H1 (cell line): ENCODE data around the gene SNX19. TPM values are rescaled to one million over a fixed set of nuclear protein-coding genes. Genes with fewer than 3 reads are reported as not detected.
A peak's percentile ranks its signal among the peaks of the same experiment; 100 is the strongest.

Experiments used
- CTCF ChIA-PET: fragments of 300-600 bp; sonication (Branson Sonifier 250); formaldehyde crosslinking; loops from one replicate; lab custom pipeline; 2021; ENCODE audit not compliant: partially characterized antibody; lab: Charles Lee
- POLR2A ChIA-PET: fragments of 300-600 bp; sonication (Branson Sonifier 250); formaldehyde crosslinking; loops from one replicate; lab custom pipeline; 2021; ENCODE audit warnings: inconsistent platforms; ENCODE audit not compliant: partially characterized antibody; lab: Charles Lee
- DNase-seq, 2 experiments: peaks; one replicate each; pipeline versions ENCODE4 v3.0.0 to v3.0.0-alpha.2; 2010 to 2022; ENCODE audit warnings: low spot score in 2 of 2, low read depth in 1 of 2, mixed read lengths in 1 of 2
- FAIRE-seq: peaks from 2 replicates; lab custom pipeline; 2011; peaks lifted over from hg19 to GRCh38; lab: Jason Lieb, UNC
- H2AFZ ChIP-seq: 2 replicates; pipeline ENCODE4 v1.8.1; 2012; ENCODE audit warnings: low read length, inconsistent platforms
- H2AK5ac ChIP-seq: 2 replicates; pipeline ENCODE4 v1.6.1; 2013; ENCODE audit warnings: low read depth, low read length
- H2BK120ac ChIP-seq: replicated peaks from 2 replicates; pipeline ENCODE3; 2013; ENCODE audit warnings: low read depth, low read length, inconsistent platforms
- H2BK12ac ChIP-seq: 2 replicates; pipeline ENCODE4 v1.6.1; 2013; ENCODE audit warnings: low read depth, low read length
- H2BK15ac ChIP-seq: 2 replicates; pipeline ENCODE4 v1.6.1; 2013; ENCODE audit warnings: low read length
- H2BK20ac ChIP-seq: 2 replicates; pipeline ENCODE4 v1.6.1; 2013; ENCODE audit warnings: low read length
- H2BK5ac ChIP-seq: 2 replicates; pipeline ENCODE4 v1.6.1; 2013; ENCODE audit warnings: low read depth, low read length
- H3K14ac ChIP-seq: 2 replicates; pipeline ENCODE4 v1.6.1; 2013; ENCODE audit warnings: inconsistent platforms; ENCODE audit not compliant: insufficient read length
- H3K18ac ChIP-seq: 2 replicates; pipeline ENCODE4 v1.6.1; 2013; ENCODE audit warnings: low read length; ENCODE audit errors: extremely low read depth
- H3K23ac ChIP-seq: 2 replicates; pipeline ENCODE4 v1.6.1; 2013; ENCODE audit warnings: inconsistent platforms; ENCODE audit not compliant: insufficient read length
- H3K23me2 ChIP-seq: 2 replicates; pipeline ENCODE4 v1.6.1; 2013; ENCODE audit warnings: low read depth, low read length
- H3K27ac ChIP-seq: 2 replicates; pipeline ENCODE4 v1.6.1; 2011; ENCODE audit warnings: low read depth, low read length, inconsistent platforms
- H3K27me3 ChIP-seq, 4 experiments: replicated peaks in 1 of 4; 1 replicate in 1 of 4; 2 replicates in 3 of 4; pipeline versions ENCODE4 v1.6.1 to v1.8.1; 2011 to 2013; ENCODE audit warnings: low read length in 3 of 4, mild to moderate bottlenecking in 3 of 4, inconsistent platforms in 2 of 4, mixed read lengths in 2 of 4, moderate library complexity in 1 of 4; ENCODE audit not compliant: control insufficient read depth in 3 of 4, insufficient read depth in 3 of 4; ENCODE audit errors: extremely low read depth in 1 of 4
- H3K36me3 ChIP-seq, 4 experiments: 2 replicates each; pipeline versions ENCODE4 v1.6.1 to v1.8.1; 2011 to 2013; ENCODE audit warnings: mild to moderate bottlenecking in 4 of 4, low read length in 3 of 4, moderate library complexity in 2 of 4, control low read depth in 1 of 4, inconsistent platforms in 1 of 4; ENCODE audit not compliant: insufficient read depth in 4 of 4, control insufficient read depth in 2 of 4
- H3K4ac ChIP-seq: replicated peaks from 2 replicates; pipeline ENCODE3; 2013; ENCODE audit warnings: low read length, low read depth, mixed read lengths, inconsistent platforms; ENCODE audit not compliant: insufficient read length
- H3K4me1 ChIP-seq, 4 experiments: replicated peaks in 1 of 4; 1 replicate in 1 of 4; 2 replicates in 3 of 4; pipeline versions ENCODE4 v1.6.1 to v1.8.1; 2011 to 2013; ENCODE audit warnings: low read length in 3 of 4, inconsistent platforms in 2 of 4, mixed read lengths in 1 of 4; ENCODE audit not compliant: insufficient read depth in 4 of 4, control insufficient read depth in 3 of 4
- H3K4me2 ChIP-seq, 2 experiments: 2 replicates each; pipeline versions ENCODE4 v1.6.1 to v1.8.1; 2011 to 2013; ENCODE audit warnings: low read depth in 2 of 2, low read length in 2 of 2, control low read depth in 1 of 2, inconsistent platforms in 1 of 2, mild to moderate bottlenecking in 1 of 2; ENCODE audit not compliant: insufficient read depth in 1 of 2
- H3K4me3 ChIP-seq, 4 experiments: fragments of 200-600, 300-600 bp in 1 of 4; sonication (generic), shearing (Covaris generic), sonication (Bioruptor Twin) in 1 of 4; 2 replicates each; pipeline versions ENCODE4 v1.5.1 to v1.8.1; 2011 to 2016; ENCODE audit warnings: low read length in 4 of 4, low read depth in 3 of 4, control low read depth in 2 of 4, inconsistent platforms in 2 of 4, mild to moderate bottlenecking in 2 of 4, mixed read lengths in 1 of 4, moderate library complexity in 1 of 4; ENCODE audit not compliant: insufficient read depth in 2 of 4; ENCODE audit errors: extremely low read depth in 1 of 4
- H3K56ac ChIP-seq: replicated peaks from 2 replicates; pipeline ENCODE3; 2013; ENCODE audit warnings: low read depth, mild to moderate bottlenecking, mixed read lengths, low read length, inconsistent platforms; ENCODE audit not compliant: insufficient read length
- H3K79me1 ChIP-seq: 2 replicates; pipeline ENCODE4 v1.6.1; 2013; ENCODE audit warnings: low read depth, low read length, control low read depth
- H3K79me2 ChIP-seq, 2 experiments: 2 replicates each; pipeline versions ENCODE4 v1.6.1 to v1.8.1; 2012 to 2013; ENCODE audit warnings: low read length in 2 of 2, mild to moderate bottlenecking in 2 of 2, inconsistent platforms in 1 of 2; ENCODE audit not compliant: insufficient read depth in 2 of 2, control insufficient read depth in 1 of 2
- H3K9ac ChIP-seq, 4 experiments: replicated peaks in 1 of 4; 1 replicate in 1 of 4; 2 replicates in 3 of 4; pipeline versions ENCODE4 v1.6.1 to v1.8.1; 2011 to 2013; ENCODE audit warnings: low read depth in 3 of 4, low read length in 3 of 4, control low read depth in 2 of 4, mild to moderate bottlenecking in 2 of 4, moderate library complexity in 2 of 4, inconsistent platforms in 1 of 4; ENCODE audit errors: extremely low read depth in 1 of 4
- H3K9me3 ChIP-seq, 2 experiments: 2 replicates each; pipeline versions ENCODE4 v1.6.1 to v1.8.1; 2012 to 2013; ENCODE audit warnings: mild to moderate bottlenecking in 2 of 2, moderate library complexity in 2 of 2, control low read depth in 1 of 2, inconsistent platforms in 1 of 2, low read depth in 1 of 2, low read length in 1 of 2, mixed read lengths in 1 of 2; ENCODE audit not compliant: insufficient read depth in 2 of 2
- H4K20me1 ChIP-seq, 2 experiments: replicated peaks in 1 of 2; 2 replicates each; pipeline versions ENCODE3 to v1.8.1; 2011 to 2013; ENCODE audit warnings: inconsistent platforms in 2 of 2, low read length in 2 of 2, mild to moderate bottlenecking in 1 of 2; ENCODE audit not compliant: insufficient read depth in 2 of 2, control insufficient read depth in 1 of 2
- H4K5ac ChIP-seq: 2 replicates; pipeline ENCODE4 v1.6.1; 2013; ENCODE audit warnings: low read length, low read depth, mixed read lengths, inconsistent platforms; ENCODE audit not compliant: insufficient read length
- H4K8ac ChIP-seq: 2 replicates; pipeline ENCODE4 v1.8.0; 2013; ENCODE audit warnings: mild to moderate bottlenecking, moderate library complexity, low read length, inconsistent platforms; ENCODE audit not compliant: insufficient read depth; ENCODE audit errors: extremely low read depth
- H4K91ac ChIP-seq: replicated peaks from 2 replicates; pipeline ENCODE3; 2013; ENCODE audit warnings: low read length, mixed read lengths, inconsistent platforms; ENCODE audit not compliant: insufficient read length
- ASH2L ChIP-seq: fragments of 200-600, 300-600 bp; sonication (generic); IDR thresholded peaks from one replicate; pipeline ENCODE4 v1.7.1; 2017; ENCODE audit warnings: low read length
- EZH2 ChIP-seq: fragments of 200-600 bp; sonication (generic); IDR thresholded peaks from 2 replicates; pipeline ENCODE4 v1.7.1; 2012; ENCODE audit warnings: low read depth, mild to moderate bottlenecking, moderate library complexity, low read length, inconsistent platforms; ENCODE audit not compliant: severe bottlenecking
- FOSL1 ChIP-seq: IDR thresholded peaks from 2 replicates; pipeline ENCODE4 v1.6.1; 2011; ENCODE audit warnings: mild to moderate bottlenecking, low read depth, low read length, moderate library complexity; ENCODE audit not compliant: insufficient read depth
- GTF2F1 ChIP-seq: IDR thresholded peaks from 2 replicates; pipeline ENCODE4 v1.6.1; 2012; ENCODE audit warnings: low read depth, low read length, improper control_type of control experiment, borderline replicate concordance
- MAFK ChIP-seq: IDR thresholded peaks from 2 replicates; pipeline ENCODE4 v1.6.1; 2012; ENCODE audit warnings: low read depth, mild to moderate bottlenecking, improper control_type of control experiment, low read length
- NANOG ChIP-seq: IDR thresholded peaks from 2 replicates; pipeline ENCODE4 v1.6.1; 2011; ENCODE audit warnings: low read length, low read depth, mild to moderate bottlenecking, inconsistent platforms; ENCODE audit not compliant: insufficient read depth, poor library complexity, severe bottlenecking
- TAF1 ChIP-seq: IDR thresholded peaks from 2 replicates; pipeline ENCODE4 v1.6.1; 2011; ENCODE audit warnings: mild to moderate bottlenecking, low read depth, low read length
- TBP ChIP-seq: IDR thresholded peaks from 2 replicates; pipeline ENCODE4 v1.6.1; 2011; ENCODE audit warnings: low read depth, low read length, improper control_type of control experiment
- YY1 ChIP-seq: IDR thresholded peaks from 2 replicates; pipeline ENCODE4 v1.6.1; 2011; ENCODE audit warnings: low read depth, mild to moderate bottlenecking, low read length
- ZNF274 ChIP-seq: IDR thresholded peaks from 2 replicates; pipeline ENCODE4 v1.7.0; 2012; ENCODE audit warnings: low read length, borderline replicate concordance; ENCODE audit errors: extremely low read depth
- WGBS, 2 experiments: shearing (Covaris generic) in 1 of 2; methylation state at CpG; one replicate each; pipeline versions ENCODE4 v1.1.6 to v1.1.7; 2013 to 2015; ENCODE audit warnings: low lambda C conversion rate in 2 of 2, mixed read lengths in 2 of 2, inconsistent platforms in 1 of 2, low coverage in 1 of 2, missing lambda C conversion rate in 1 of 2; ENCODE audit not compliant: insufficient replicate concordance in 2 of 2, insufficient coverage in 1 of 2, insufficient read length in 1 of 2; ENCODE audit errors: extremely low coverage in 1 of 2, missing lambda C conversion rate in 1 of 2; 5-methylcytosine and 5-hydroxymethylcytosine counted together
- polyA plus RNA-seq, 7 experiments: library from polyadenylated mRNA; depleted of rRNA in 3 of 7; stranded (reverse) in 5 of 7; unstranded in 2 of 7; fragments of >200 nt in 5 of 7; fragments of 200-250 nt in 2 of 7; gene quantifications; 1 replicate in 5 of 7; 2 replicates in 1 of 7; 4 replicates in 1 of 7; pipeline versions ENCODE4 v1.2.1 to v1.2.3, GENCODE V29; 2011 to 2013; ENCODE audit warnings: missing spikeins in 2 of 7, mixed read lengths in 2 of 7
- total RNA-seq: library from RNA; stranded (reverse); fragmentation: NEBNext Ultra II Directional; extraction: Animal tissue kit (Norgen Biotek cat#: 25700); gene quantifications from 2 replicates; pipeline ENCODE4 v1.2.1, GENCODE V29; 2021
- TF ChIP-seq, protein P1 (sequence below), 3 experiments: IDR thresholded peaks; 1 replicate in 2 of 3; 2 replicates in 1 of 3; pipeline versions ENCODE4 v1.5.1 to v1.6.1; 2011; ENCODE audit warnings: low read length in 3 of 3, mild to moderate bottlenecking in 3 of 3, inconsistent platforms in 2 of 3, low read depth in 1 of 3, moderate library complexity in 1 of 3; ENCODE audit not compliant: insufficient read depth in 1 of 3; ENCODE audit errors: control extremely low read depth in 1 of 3

The SNX19 gene
- total and polyA plus RNA-seq, 2 of the 8 experiments (the other 6 are each of a cell fraction or from before 2014, with no cell fraction given), result 15.0 to 25.2 TPM

DNA sequence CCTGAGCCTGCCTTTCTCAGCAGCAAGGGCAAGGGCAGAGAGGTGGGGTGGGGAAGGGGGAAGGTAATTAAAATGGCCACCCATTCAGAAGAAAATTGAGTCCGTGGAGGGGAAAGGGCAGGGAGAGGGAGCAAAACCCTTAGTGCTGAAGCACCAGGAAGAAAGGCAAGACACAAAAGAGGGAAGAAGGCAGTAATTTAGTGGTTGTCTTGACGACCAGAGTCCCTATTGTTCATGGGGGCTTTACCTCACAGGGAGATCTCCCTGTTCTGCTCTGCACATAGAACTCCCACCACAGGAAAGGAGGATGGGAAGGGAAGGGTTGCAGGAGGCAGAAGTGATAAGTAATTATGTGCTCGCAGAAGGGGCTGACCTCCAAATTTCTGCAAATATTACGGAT lies 23.4 kb downstream of the SNX19 start:
- Histone ChIP-seq H3K27me3 (no peaks in the 10 kb centered on the region), H4K5ac (no peak overlapping the region), H3K56ac (no peak overlapping the region), H2BK120ac (no peak overlapping the region), H3K18ac (no peak overlapping the region), H2BK12ac (no peak overlapping the region), H3K23me2 (no peaks in the 10 kb centered on the region), H3K79me1 (no peaks in the 10 kb centered on the region), H3K4me1 (peaks cover 2 to 8% (median 6%) of the 10 kb centered on the region in 4 experiments; a peak in 5 of 7 replicates), H2BK15ac (no peak overlapping the region), H4K8ac (no peak overlapping the region), H3K9me3 (no peaks in the 10 kb centered on the region), H3K23ac (no peak overlapping the region), H3K36me3 (peaks cover 0 to 7% (median 6%) of the 10 kb centered on the region in 4 experiments; a peak in 5 of 8 replicates), H2BK5ac (0 out of 2 replicates have a peak overlapping the region, but pooled peaks have one; percentile 45), H3K27ac (no peak overlapping the region), H3K4me2 (peak overlapping the region; percentile 16 to 33; a peak in 3 of 4 replicates), H2AK5ac (no peak overlapping the region), H4K20me1 (peaks cover 1 to 2% of the 10 kb centered on the region in 2 experiments), H2BK20ac (no peak overlapping the region), H3K4me3 (0 out of 8 replicates have a peak overlapping the region, but pooled peaks of 1 of the 4 experiments have one; percentile 10), H4K91ac (no peak overlapping the region), H3K79me2 (no peaks in the 10 kb centered on the region), H3K14ac (no peak overlapping the region), H3K9ac (no peak overlapping the region), H3K4ac (no peak overlapping the region), H2AFZ (no peak overlapping the region)
- FAIRE-seq (peak; percentile 48), DNase-seq (no peak)
- ChIA-PET CTCF (interaction anchor here (1.3 to 10.7 kb wide), 7 partner anchors 9 to 461 kb away, joined by 5 to 115 read pairs (median 19); partner anchors contain the start of gene SNX19), POLR2A (no interaction called here)
- WGBS, 2 experiments, result 54% methylated on average over 4 of the region's 4 CpGs; no CpG with 5 or more reads in 1 of the 2 experiments
- TF ChIP-seq GTF2F1 (no peak), TAF1 (0 out of 2 replicates have a peak, but pooled peaks have one; percentile 10), ZNF274 (no peak), TBP (no peak), ASH2L (no peak), FOSL1 (no peak), MAFK (no peak), NANOG (no peak), EZH2 (no peak), YY1 (peak; percentile 73)
- TF ChIP-seq, protein P1, sequence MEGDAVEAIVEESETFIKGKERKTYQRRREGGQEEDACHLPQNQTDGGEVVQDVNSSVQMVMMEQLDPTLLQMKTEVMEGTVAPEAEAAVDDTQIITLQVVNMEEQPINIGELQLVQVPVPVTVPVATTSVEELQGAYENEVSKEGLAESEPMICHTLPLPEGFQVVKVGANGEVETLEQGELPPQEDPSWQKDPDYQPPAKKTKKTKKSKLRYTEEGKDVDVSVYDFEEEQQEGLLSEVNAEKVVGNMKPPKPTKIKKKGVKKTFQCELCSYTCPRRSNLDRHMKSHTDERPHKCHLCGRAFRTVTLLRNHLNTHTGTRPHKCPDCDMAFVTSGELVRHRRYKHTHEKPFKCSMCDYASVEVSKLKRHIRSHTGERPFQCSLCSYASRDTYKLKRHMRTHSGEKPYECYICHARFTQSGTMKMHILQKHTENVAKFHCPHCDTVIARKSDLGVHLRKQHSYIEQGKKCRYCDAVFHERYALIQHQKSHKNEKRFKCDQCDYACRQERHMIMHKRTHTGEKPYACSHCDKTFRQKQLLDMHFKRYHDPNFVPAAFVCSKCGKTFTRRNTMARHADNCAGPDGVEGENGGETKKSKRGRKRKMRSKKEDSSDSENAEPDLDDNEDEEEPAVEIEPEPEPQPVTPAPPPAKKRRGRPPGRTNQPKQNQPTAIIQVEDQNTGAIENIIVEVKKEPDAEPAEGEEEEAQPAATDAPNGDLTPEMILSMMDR (IDR thresholded peaks at IDR 0.05; ENCODE audit: control extremely low read depth in 1 of 3, insufficient read depth in 1 of 3, low read depth in 1 of 3, low read length in 3 of 3), result no peak
